ENCODE results near the gene BIN1.

BIN1 gene

GRCh38 chr2:127106991-127107621 is at the start of gene BIN1:
TSS of gene BIN1 (minus strand) at chr2:127107154. CDS start at chr2:127106943, 211 bp downstream.
- DNase-seq = peak; percentile 26 to 97 (median 90)

GRCh38 chr2:127155947-127156346 is 49.0 kb upstream of the BIN1 start:
- no peak for DNase-seq

- DNase-seq = no peak
Measured at GRCh38 chr2:127155028-127155581, 48.2 kb upstream of the BIN1 start.

GRCh38 chr2:127154396-127154795 is 47.4 kb upstream of the BIN1 start:
- DNase-seq = no peak

- peak in 32 of 56 donors; percentile 18 to 84 (median 58) for DNase-seq
Measured at GRCh38 chr2:127153691-127154158, 46.8 kb upstream of the BIN1 start.

- DNase-seq = no peak
Measured at GRCh38 chr2:127150996-127151395, 44.0 kb upstream of the BIN1 start.

- no peak for DNase-seq
Measured at GRCh38 chr2:127149384-127149783, 42.4 kb upstream of the BIN1 start.

- DNase-seq = no peak
Measured at GRCh38 chr2:127146820-127147502, 40.0 kb upstream of the BIN1 start.

- no peak for DNase-seq
Measured at GRCh38 chr2:127146071-127146725, 39.2 kb upstream of the BIN1 start.

- no peak for DNase-seq
Measured at GRCh38 chr2:127145280-127145895, 38.4 kb upstream of the BIN1 start.

GRCh38 chr2:127143841-127144782 is 37.2 kb upstream of the BIN1 start:
- peak in 30 of 56 donors; percentile 32 to 87 (median 67) for DNase-seq

GRCh38 chr2:127142663-127143630 is 36.0 kb upstream of the BIN1 start:
- DNase-seq = peak in 1 of 56 donors; percentile 39

GRCh38 chr2:127140538-127140937 is 33.6 kb upstream of the BIN1 start:
- no peak for DNase-seq

- no peak for DNase-seq
Measured at GRCh38 chr2:127139766-127140165, 32.8 kb upstream of the BIN1 start.

- DNase-seq = no peak
Measured at GRCh38 chr2:127138281-127138680, 31.3 kb upstream of the BIN1 start.

- no peak for DNase-seq
Measured at GRCh38 chr2:127137741-127138140, 30.8 kb upstream of the BIN1 start.

- DNase-seq = no peak
Measured at GRCh38 chr2:127137225-127137624, 30.3 kb upstream of the BIN1 start.

- DNase-seq = no peak
Measured at GRCh38 chr2:127134833-127135830, 28.2 kb upstream of the BIN1 start.

Data from amygdala (tissue), 56 donors.